GM23248 (cell line): ENCODE data around the gene VARS2. TPM values are rescaled to one million over a fixed set of nuclear protein-coding genes. Genes with fewer than 3 reads are reported as not detected.

Experiments
- DNase-seq: peaks from one replicate; pipeline ENCODE4 v3.0.0-alpha.2; 2015
- H2AFZ ChIP-seq: fragments of 200-600 bp; sonication (generic); 2 replicates; pipeline ENCODE4 v1.6.1; 2016; ENCODE audit warnings: antibody characterized with exemption
- H3F3A ChIP-seq: fragments of 200-600 bp; sonication (generic); 2 replicates; pipeline ENCODE4 v1.6.1; 2016; ENCODE audit warnings: mild to moderate bottlenecking, antibody characterized with exemption, mixed run types; ENCODE audit not compliant: insufficient read depth
- H3K27ac ChIP-seq: fragments of 200-600 bp; sonication (generic); 2 replicates; pipeline ENCODE4 v1.5.1; 2016; ENCODE audit warnings: mild to moderate bottlenecking
- H3K27me3 ChIP-seq: fragments of 200-600 bp; sonication (generic); replicated peaks from 2 replicates; pipeline ENCODE4 v1.6.1; 2016; ENCODE audit warnings: mild to moderate bottlenecking; ENCODE audit not compliant: insufficient read depth
- H3K36me3 ChIP-seq: fragments of 200-600 bp; sonication (generic); 2 replicates; pipeline ENCODE4 v1.6.1; 2016; ENCODE audit warnings: low read depth, mild to moderate bottlenecking
- H3K4me1 ChIP-seq: fragments of 200-600 bp; sonication (generic); 2 replicates; pipeline ENCODE4 v1.6.1; 2016; ENCODE audit warnings: mild to moderate bottlenecking; ENCODE audit not compliant: insufficient read depth
- H3K4me2 ChIP-seq: fragments of 200-600 bp; sonication (generic); one replicate; pipeline ENCODE4 v1.6.1; 2016; ENCODE audit warnings: mild to moderate bottlenecking; ENCODE audit not compliant: unreplicated experiment
- H3K4me3 ChIP-seq: fragments of 200-600 bp; sonication (generic); 2 replicates; pipeline ENCODE4 v1.5.1; 2016; ENCODE audit warnings: mild to moderate bottlenecking
- H3K79me2 ChIP-seq: fragments of 200-600 bp; sonication (generic); 2 replicates; pipeline ENCODE4 v1.6.1; 2016; ENCODE audit warnings: mild to moderate bottlenecking; ENCODE audit not compliant: insufficient read depth
- H3K9ac ChIP-seq: fragments of 200-600 bp; sonication (generic); 2 replicates; pipeline ENCODE4 v1.6.1; 2016; ENCODE audit warnings: mild to moderate bottlenecking
- H3K9me2 ChIP-seq: fragments of 200-600 bp; sonication (generic); 2 replicates; pipeline ENCODE4 v1.6.1; 2016; ENCODE audit warnings: mixed run types, mild to moderate bottlenecking, moderate library complexity; ENCODE audit not compliant: insufficient read depth
- H3K9me3 ChIP-seq: fragments of 200-600 bp; sonication (generic); one replicate; pipeline ENCODE4 v1.6.1; 2017; ENCODE audit warnings: low read depth
- H4K20me1 ChIP-seq: fragments of 200-600 bp; sonication (generic); 2 replicates; pipeline ENCODE4 v1.6.0; 2016; ENCODE audit not compliant: insufficient read depth
- EZH2 ChIP-seq: fragments of 200-600 bp; sonication (generic); IDR thresholded peaks from 2 replicates; pipeline ENCODE4 v1.6.1; 2018; ENCODE audit warnings: antibody characterized with exemption, mild to moderate bottlenecking; ENCODE audit not compliant: insufficient read depth, poor library complexity, severe bottlenecking
- EZH2phosphoT487 ChIP-seq: fragments of 200-600 bp; sonication (generic); IDR thresholded peaks from 2 replicates; pipeline ENCODE4 v1.6.1; 2018; ENCODE audit warnings: antibody characterized with exemption, moderate library complexity, mild to moderate bottlenecking, low read depth; ENCODE audit not compliant: insufficient read depth
- WGBS, 2 experiments: methylation state at CpG; one replicate each; pipeline ENCODE4 v1.1.6; 2015 to 2017; ENCODE audit warnings: low lambda C conversion rate in 2 of 2, low coverage in 1 of 2; ENCODE audit errors: missing lambda C conversion rate in 2 of 2; 5-methylcytosine and 5-hydroxymethylcytosine counted together
- in situ Hi-C: fragments of 300-500 bp; cut with MboI; formaldehyde crosslinking; loops from 2 replicates; pipeline ENCODE4 v1.15.0; 2020
- polyA plus RNA-seq: library from polyadenylated mRNA; unstranded; fragments of >200 nt; fragmentation: Nextera tagmentation; extraction: Ambion mirVana; gene quantifications from 2 replicates; pipeline ENCODE4 v1.2.1, GENCODE V29; 2016
- total RNA-seq: library from RNA; depleted of rRNA; stranded (reverse); fragments of >200 nt; shearing (Covaris generic); gene quantifications from 2 replicates; pipeline ENCODE4 v1.2.3, GENCODE V29; 2014

VARS2 gene
- total and polyA plus RNA-seq, 2 experiments from 2014 or later: 9.9 to 20.8 TPM

DNA sequence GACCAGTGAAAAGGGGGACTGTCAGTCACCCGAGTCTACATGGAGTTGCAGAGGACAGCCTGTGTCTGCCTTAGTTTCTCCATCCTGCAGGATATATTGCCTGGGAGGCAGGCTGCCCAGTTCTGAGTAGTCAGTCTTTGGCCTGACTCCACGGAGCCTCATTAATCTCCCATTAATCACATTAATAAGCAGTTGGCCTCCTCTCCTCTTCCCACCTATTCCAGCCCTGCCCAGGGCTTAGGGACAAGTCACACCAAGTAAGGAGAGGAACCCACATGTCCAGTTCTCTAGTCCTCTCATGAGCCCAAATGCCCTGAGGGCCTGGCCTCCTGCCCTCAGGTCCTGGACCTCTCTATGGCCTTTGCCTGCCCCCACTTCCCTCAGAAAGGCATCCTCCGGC, 25.4 kb downstream of the VARS2 start:
- H3K27me3 ChIP-seq: peaks cover 15% of the 10 kb centered on the region
- H3K4me2 ChIP-seq: no peak overlapping the region
- no peaks in the 10 kb centered on the region for H3F3A ChIP-seq
- H3K27ac ChIP-seq: no peak overlapping the region
- no peak overlapping the region for H2AFZ ChIP-seq
- no peaks in the 10 kb centered on the region for H3K79me2 ChIP-seq
- no peak for TF ChIP-seq EZH2
- no peak for TF ChIP-seq EZH2phosphoT487
- H4K20me1 ChIP-seq: no peaks in the 10 kb centered on the region
- no peaks in the 10 kb centered on the region; the same call in 1 of the 2 replicates for H3K4me1 ChIP-seq
- H3K9ac ChIP-seq: no peak overlapping the region
- H3K9me2 ChIP-seq: no peaks in the 10 kb centered on the region
- no peak overlapping the region for H3K4me3 ChIP-seq
- in situ Hi-C loops: no loop called here
- no peaks in the 10 kb centered on the region for H3K36me3 ChIP-seq
- no peaks in the 10 kb centered on the region for H3K9me3 ChIP-seq
- DNase-seq: peak; percentile 46
- 28 to 29% methylated on average over 3 of the region's 3 CpGs for WGBS, 2 experiments

GRCh38 chr6:30940361-30940986, 26.4 kb downstream of the VARS2 start, which contains the start of gene MUCL3:
TSS of gene MUCL3 (plus strand) at chr6:30940973. CDS start at chr6:30941000, 27 bp downstream.
- WGBS, 2 experiments: 48% methylated on average over 15 to 16 of the region's 16 CpGs
- Histone ChIP-seq H3F3A (no peaks in the 10 kb centered on the region), H3K9ac (no peak within 1 kb of the TSS), H3K4me1 (no peaks in the 10 kb centered on the region; the same call in 1 of the 2 replicates), H3K27me3 (peaks cover 15% of the 10 kb centered on the region), H3K9me3 (no peaks in the 10 kb centered on the region), H4K20me1 (no peaks in the 10 kb centered on the region), H3K36me3 (no peaks in the 10 kb centered on the region), H2AFZ (no peak within 1 kb of the TSS), H3K27ac (no peak within 1 kb of the TSS), H3K9me2 (no peaks in the 10 kb centered on the region), H3K4me3 (no peak within 1 kb of the TSS), H3K79me2 (no peaks in the 10 kb centered on the region), H3K4me2 (no peak within 1 kb of the TSS)
- no peak for TF ChIP-seq EZH2phosphoT487
- no peak for TF ChIP-seq EZH2
- in situ Hi-C loops: no loop called here
- no peak for DNase-seq

DNA sequence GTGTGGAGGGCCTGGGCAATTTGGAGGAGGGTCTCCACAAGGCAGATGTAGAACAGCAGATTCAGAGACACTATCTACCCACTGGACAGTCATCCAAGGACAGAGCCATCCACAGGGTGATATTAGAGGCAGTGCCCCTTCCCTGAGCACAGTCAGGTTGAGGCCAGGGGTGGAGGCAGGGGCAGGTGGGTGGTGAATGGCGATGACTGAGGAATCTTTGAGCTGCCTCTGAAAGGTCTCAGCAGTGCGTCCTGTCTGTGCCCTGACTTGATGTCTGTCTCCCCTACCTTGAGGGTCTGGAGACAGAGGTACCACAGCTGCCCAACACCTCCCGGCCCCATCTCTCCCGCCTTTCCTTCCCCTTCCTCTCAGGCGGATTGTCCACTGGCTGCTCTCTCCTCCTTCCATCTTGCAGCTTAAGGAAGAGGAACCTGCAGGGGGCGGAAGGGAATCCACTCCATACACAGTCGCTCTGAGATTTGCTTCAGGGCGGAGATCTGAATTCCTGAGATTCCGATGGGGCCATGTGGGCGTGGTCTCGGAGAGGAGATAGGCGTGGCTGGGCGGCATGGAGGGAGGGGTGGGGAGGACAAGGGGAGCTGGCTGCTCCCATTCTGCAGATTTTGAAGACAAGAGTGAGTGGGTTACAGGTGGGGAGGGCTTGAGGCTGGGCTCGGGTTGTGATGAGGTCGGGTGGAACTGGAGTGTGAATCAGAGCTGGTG, 28.5 kb downstream of the VARS2 start:
- no peaks in the 10 kb centered on the region for H3K79me2 ChIP-seq
- peaks cover 24% of the 10 kb centered on the region for H3K27me3 ChIP-seq
- no peaks in the 10 kb centered on the region; the same call in 1 of the 2 replicates for H3K4me1 ChIP-seq
- H3K4me2 ChIP-seq: peak overlapping the region; percentile 34
- no peak overlapping the region for H3K27ac ChIP-seq
- no peaks in the 10 kb centered on the region for H3K9me2 ChIP-seq
- no peak overlapping the region for H3K9ac ChIP-seq
- no peaks in the 10 kb centered on the region for H3K36me3 ChIP-seq
- no peaks in the 10 kb centered on the region for H3K9me3 ChIP-seq
- H3F3A ChIP-seq: no peaks in the 10 kb centered on the region
- 0 out of 2 replicates have a peak overlapping the region, but pooled peaks have one; percentile 4 for H3K4me3 ChIP-seq
- DNase-seq: peak; percentile 89
- WGBS, 2 experiments: 13 to 16% methylated on average over 13 to 15 of the region's 15 CpGs
- no peaks in the 10 kb centered on the region for H4K20me1 ChIP-seq
- TF ChIP-seq EZH2phosphoT487: no peak
- TF ChIP-seq EZH2: no peak
- in situ Hi-C loops: no loop called here
- H2AFZ ChIP-seq: peak overlapping the region; percentile 66

- no peak for DNase-seq
- no peaks in the 10 kb centered on the region for H3K79me2 ChIP-seq
- no peaks in the 10 kb centered on the region for H4K20me1 ChIP-seq
- no peaks in the 10 kb centered on the region for H3F3A ChIP-seq
- no peaks in the 10 kb centered on the region for H3K36me3 ChIP-seq
- no peaks in the 10 kb centered on the region; the same call in 1 of the 2 replicates for H3K4me1 ChIP-seq
- H3K9ac ChIP-seq: no peak overlapping the region
- H2AFZ ChIP-seq: no peak overlapping the region
- WGBS, 2 experiments: 88 to 93% methylated on average over 3 to 4 of the region's 4 CpGs
- H3K4me2 ChIP-seq: no peak overlapping the region
- peaks cover 26% of the 10 kb centered on the region for H3K27me3 ChIP-seq
- H3K9me2 ChIP-seq: no peaks in the 10 kb centered on the region
- no peak for TF ChIP-seq EZH2phosphoT487
- TF ChIP-seq EZH2: no peak
- no peak overlapping the region for H3K4me3 ChIP-seq
- in situ Hi-C loops: no loop called here
- no peaks in the 10 kb centered on the region for H3K9me3 ChIP-seq
- no peak overlapping the region for H3K27ac ChIP-seq
Measured at GRCh38 chr6:30944051-30944450, 30.0 kb downstream of the VARS2 start.
